Measurements from ENCODE around the gene COL13A1.

DNA sequence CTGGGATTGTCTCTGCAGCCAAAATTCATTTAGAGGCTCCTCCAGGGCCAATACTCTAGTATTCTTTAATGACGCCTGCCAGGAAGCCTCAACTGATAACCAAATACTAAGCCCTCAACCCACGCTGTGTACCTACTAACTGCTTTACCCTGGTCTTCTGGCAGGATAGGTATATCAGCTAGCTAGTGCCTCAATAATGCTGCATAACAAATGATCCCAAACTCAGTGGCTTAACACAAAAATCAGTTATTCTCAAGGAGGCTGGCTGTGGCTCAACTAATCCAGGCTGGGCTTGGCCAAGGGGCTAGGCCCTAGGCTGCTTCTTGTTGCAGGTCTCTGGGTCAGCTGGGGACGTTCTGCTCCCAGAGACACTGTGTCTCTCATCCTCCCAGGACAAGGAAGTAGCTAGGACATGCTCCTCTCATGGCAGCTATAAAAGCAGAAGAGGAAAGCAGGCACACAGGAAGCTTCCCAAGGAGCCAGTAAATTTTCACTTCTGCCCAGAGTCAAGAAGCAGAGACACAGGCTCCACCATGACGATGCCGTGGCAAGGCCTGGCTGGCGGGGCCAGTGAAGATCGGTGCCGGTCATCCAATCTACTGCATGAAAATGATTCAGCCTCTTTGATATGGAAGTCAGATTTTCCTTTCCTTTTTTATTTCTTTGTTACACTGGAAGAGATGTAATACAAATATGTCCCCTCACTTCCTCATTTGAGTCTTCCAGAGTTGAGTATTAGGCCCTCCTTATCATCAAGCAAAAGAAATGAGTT, 28.6 kb upstream of the COL13A1 start:
- TF ChIP-seq EZH2 (IDR thresholded peaks at IDR 0.05; ENCODE audit: borderline replicate concordance, low read length): no peak
- TF ChIP-seq, protein P1, sequence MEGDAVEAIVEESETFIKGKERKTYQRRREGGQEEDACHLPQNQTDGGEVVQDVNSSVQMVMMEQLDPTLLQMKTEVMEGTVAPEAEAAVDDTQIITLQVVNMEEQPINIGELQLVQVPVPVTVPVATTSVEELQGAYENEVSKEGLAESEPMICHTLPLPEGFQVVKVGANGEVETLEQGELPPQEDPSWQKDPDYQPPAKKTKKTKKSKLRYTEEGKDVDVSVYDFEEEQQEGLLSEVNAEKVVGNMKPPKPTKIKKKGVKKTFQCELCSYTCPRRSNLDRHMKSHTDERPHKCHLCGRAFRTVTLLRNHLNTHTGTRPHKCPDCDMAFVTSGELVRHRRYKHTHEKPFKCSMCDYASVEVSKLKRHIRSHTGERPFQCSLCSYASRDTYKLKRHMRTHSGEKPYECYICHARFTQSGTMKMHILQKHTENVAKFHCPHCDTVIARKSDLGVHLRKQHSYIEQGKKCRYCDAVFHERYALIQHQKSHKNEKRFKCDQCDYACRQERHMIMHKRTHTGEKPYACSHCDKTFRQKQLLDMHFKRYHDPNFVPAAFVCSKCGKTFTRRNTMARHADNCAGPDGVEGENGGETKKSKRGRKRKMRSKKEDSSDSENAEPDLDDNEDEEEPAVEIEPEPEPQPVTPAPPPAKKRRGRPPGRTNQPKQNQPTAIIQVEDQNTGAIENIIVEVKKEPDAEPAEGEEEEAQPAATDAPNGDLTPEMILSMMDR (IDR thresholded peaks at IDR 0.05; ENCODE audit: low read length): no peak
